ENCODE data around the gene RRAD.
"Not testable (repeated sequence)": the region's sequence is repeated elsewhere in the genome, so short reads cannot be mapped to it uniquely, and the experiment has no call there.

The RRAD gene

DNA sequence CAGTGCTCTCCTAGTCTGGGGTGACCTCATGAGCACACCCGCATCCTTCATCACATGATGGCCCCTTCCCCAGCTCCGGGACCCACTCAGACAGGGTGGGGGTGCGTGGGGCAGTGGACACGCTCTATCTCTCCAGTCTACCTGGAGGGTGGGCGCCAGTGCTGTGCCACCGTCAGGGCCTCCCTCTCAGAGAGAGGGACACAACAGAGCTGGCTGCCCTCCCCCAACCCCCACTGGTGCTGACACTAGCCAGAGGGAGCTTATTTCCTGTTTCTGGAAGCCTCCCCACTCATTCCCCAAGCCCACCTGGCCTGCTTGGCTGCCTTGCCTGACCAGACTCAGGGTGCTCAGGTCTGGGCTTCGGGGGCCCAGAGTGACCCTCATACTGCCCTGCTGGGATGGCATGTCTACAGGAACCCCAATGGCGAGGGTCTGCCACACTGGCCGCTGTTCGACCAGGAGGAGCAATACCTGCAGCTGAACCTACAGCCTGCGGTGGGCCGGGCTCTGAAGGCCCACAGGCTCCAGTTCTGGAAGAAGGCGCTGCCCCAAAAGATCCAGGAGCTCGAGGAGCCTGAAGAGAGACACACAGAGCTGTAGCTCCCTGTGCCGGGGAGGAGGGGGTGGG, 18.2 kb upstream of the RRAD start:
- H3K79me2 ChIP-seq (ENCODE audit: control insufficient read depth, insufficient read depth, low read length, unreplicated experiment): no peaks in the 10 kb centered on the region
- no peaks in the 10 kb centered on the region; the same call in 1 of the 2 replicates for H3K36me3 ChIP-seq (ENCODE audit: insufficient read depth, low read length)
- no peak overlapping the region for H2AFZ ChIP-seq (ENCODE audit: low read length, unreplicated experiment)
- no peak overlapping the region for H3K4me3 ChIP-seq (ENCODE audit: low read depth, low read length)
- H3K27ac ChIP-seq (ENCODE audit: low read depth, low read length): no peak overlapping the region
- H3K27me3 ChIP-seq (ENCODE audit: insufficient read depth, low read length): no peaks in the 10 kb centered on the region; the same call in 1 of the 2 replicates
- no peaks in the 10 kb centered on the region for H3K4me1 ChIP-seq (ENCODE audit: control insufficient read depth, insufficient read depth, low read length, unreplicated experiment)

DNA sequence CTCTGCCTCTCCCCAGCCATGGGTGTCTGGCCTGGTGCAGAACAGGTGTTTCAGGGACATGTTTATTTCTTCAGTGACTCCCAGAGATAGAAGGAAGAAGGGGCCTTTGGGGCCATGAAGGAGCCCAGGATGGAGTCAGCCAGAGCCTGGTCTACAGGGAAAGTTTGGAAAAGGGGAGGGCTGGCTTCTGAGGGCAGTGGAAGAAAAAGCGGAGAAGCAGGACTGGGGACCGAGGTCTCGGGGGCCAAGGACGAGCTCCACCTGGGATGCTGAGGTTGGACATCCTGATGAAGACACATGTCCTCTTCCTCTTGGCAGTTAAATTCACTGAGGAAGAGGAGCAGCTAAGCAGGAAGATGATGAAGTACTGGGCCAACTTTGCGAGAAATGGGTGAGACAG, 17.6 kb upstream of the RRAD start:
- H3K79me2 ChIP-seq (ENCODE audit: control insufficient read depth, insufficient read depth, low read length, unreplicated experiment): no peaks in the 10 kb centered on the region
- H3K4me3 ChIP-seq (ENCODE audit: low read depth, low read length): no peak overlapping the region
- no peak overlapping the region for H3K27ac ChIP-seq (ENCODE audit: low read depth, low read length)
- H2AFZ ChIP-seq (ENCODE audit: low read length, unreplicated experiment): no peak overlapping the region
- H3K36me3 ChIP-seq (ENCODE audit: insufficient read depth, low read length): no peaks in the 10 kb centered on the region; the same call in 1 of the 2 replicates
- H3K4me1 ChIP-seq (ENCODE audit: control insufficient read depth, insufficient read depth, low read length, unreplicated experiment): no peaks in the 10 kb centered on the region
- no peaks in the 10 kb centered on the region for H3K27me3 ChIP-seq (ENCODE audit: insufficient read depth, low read length)

DNA sequence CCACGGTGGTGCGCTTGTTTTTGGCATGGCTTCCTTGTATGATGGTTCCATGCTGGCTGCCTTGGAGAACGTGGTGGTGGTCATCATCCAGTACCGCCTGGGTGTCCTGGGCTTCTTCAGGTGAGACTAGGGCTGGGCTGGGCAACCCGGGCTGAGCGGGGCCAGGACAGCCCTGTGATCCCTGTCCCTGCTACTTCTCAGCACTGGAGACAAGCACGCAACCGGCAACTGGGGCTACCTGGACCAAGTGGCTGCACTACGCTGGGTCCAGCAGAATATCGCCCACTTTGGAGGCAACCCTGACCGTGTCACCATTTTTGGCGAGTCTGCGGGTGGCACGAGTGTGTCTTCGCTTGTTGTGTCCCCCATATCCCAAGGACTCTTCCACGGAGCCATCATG, 14.9 kb upstream of the RRAD start:
- peaks cover 10% of the 10 kb centered on the region for H3K4me1 ChIP-seq (ENCODE audit: control insufficient read depth, insufficient read depth, low read length, unreplicated experiment)
- H2AFZ ChIP-seq (ENCODE audit: low read length, unreplicated experiment): no peak overlapping the region
- no peaks in the 10 kb centered on the region; the same call in 1 of the 2 replicates for H3K36me3 ChIP-seq (ENCODE audit: insufficient read depth, low read length)
- H3K27ac ChIP-seq (ENCODE audit: low read depth, low read length): no peak overlapping the region
- peaks cover 13% of the 10 kb centered on the region for H3K79me2 ChIP-seq (ENCODE audit: control insufficient read depth, insufficient read depth, low read length, unreplicated experiment)
- H3K27me3 ChIP-seq (ENCODE audit: insufficient read depth, low read length): no peaks in the 10 kb centered on the region
- no peak overlapping the region for H3K4me3 ChIP-seq (ENCODE audit: low read depth, low read length)

DNA sequence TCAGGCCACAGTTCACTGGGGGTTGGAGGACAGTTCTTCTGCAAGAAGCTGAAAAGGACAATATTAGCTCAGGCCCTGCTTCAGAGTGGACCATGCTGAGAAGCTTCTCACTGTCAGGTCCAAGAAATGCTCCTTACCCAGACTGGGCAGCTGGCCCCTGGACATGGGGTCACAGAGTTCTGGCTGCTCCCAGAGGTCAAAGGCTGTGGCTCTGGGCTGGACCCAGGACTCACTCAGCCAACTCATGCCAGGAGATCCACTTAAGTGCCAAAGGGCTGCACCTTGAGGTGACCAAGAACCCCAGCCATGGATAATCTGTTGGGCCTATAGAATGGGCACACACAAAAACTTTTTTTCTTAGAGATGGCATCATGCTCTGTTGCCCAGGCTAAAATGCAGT, 14.0 kb upstream of the RRAD start:
- H3K27ac ChIP-seq (ENCODE audit: low read depth, low read length): no peak overlapping the region
- H3K36me3 ChIP-seq (ENCODE audit: insufficient read depth, low read length): no peaks in the 10 kb centered on the region; the same call in 1 of the 2 replicates
- peaks cover 13% of the 10 kb centered on the region for H3K79me2 ChIP-seq (ENCODE audit: control insufficient read depth, insufficient read depth, low read length, unreplicated experiment)
- H2AFZ ChIP-seq (ENCODE audit: low read length, unreplicated experiment): no peak overlapping the region
- H3K27me3 ChIP-seq (ENCODE audit: insufficient read depth, low read length): no peaks in the 10 kb centered on the region
- H3K4me1 ChIP-seq (ENCODE audit: control insufficient read depth, insufficient read depth, low read length, unreplicated experiment): peaks cover 10% of the 10 kb centered on the region
- H3K4me3 ChIP-seq (ENCODE audit: low read depth, low read length): no peak overlapping the region

DNA sequence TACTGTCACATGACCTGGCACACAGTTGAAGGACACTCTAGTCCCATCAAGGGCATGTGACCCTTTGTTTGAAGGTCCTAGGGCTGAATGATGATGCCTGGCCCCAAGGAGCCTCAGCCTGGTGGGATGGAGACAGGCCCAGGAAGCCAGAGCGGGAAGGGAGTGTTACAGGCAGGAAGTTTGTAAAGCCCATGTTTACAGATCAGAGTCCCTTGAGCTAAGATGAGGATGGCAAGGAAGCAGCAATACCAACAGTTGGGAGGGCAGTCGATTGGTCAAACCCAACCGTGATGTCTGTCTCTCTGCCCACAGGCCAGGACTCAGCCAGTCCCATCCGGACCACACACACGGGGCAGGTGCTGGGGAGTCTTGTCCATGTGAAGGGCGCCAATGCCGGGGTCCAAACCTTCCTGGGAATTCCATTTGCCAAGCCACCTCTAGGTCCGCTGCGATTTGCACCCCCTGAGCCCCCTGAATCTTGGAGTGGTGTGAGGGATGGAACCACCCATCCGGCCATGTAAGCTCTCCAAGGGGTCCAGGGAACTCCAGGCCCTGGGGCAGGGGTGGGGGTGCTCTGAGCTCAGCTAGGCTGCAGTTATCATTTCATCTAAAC, 12.5 kb upstream of the RRAD start:
- no peak overlapping the region for H3K4me3 ChIP-seq (ENCODE audit: low read depth, low read length)
- no peaks in the 10 kb centered on the region; the same call in 1 of the 2 replicates for H3K36me3 ChIP-seq (ENCODE audit: insufficient read depth, low read length)
- H2AFZ ChIP-seq (ENCODE audit: low read length, unreplicated experiment): no peak overlapping the region
- H3K27ac ChIP-seq (ENCODE audit: low read depth, low read length): no peak overlapping the region
- peaks cover 18% of the 10 kb centered on the region for H3K79me2 ChIP-seq (ENCODE audit: control insufficient read depth, insufficient read depth, low read length, unreplicated experiment)
- H3K4me1 ChIP-seq (ENCODE audit: control insufficient read depth, insufficient read depth, low read length, unreplicated experiment): peaks cover 10% of the 10 kb centered on the region
- H3K27me3 ChIP-seq (ENCODE audit: insufficient read depth, low read length): no peaks in the 10 kb centered on the region

DNA sequence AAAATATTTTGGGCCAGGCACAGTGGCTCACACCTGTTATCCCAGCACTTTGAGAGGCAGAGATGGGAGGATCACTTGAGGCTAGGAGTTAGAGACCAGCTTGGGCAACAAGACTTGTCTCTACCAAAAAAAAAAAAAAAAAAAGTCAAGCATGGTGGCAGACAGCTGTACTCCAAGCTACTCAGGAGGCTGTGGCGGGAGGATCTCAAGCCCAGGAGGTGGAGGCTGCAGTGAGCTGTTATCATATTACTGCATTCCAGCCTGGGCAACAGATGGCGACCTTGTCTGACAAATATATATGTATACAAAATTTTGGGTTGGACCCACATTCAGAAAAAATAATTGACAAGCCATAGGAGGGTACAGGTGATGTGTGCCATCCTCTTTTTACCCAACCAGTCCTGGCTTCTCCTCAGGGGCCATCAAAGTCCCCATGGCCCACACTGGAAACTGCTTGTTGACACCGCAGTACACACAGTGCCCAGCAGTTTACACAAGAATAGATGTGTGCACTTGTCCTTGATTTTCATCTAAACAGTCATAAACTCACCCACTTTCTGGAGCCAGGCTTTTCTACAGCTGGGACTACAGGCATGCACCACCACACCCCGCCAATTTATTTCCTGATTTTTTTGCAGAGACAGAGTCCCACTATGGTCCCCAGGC, 11.7 kb upstream of the RRAD start:
- Histone ChIP-seq H3K27ac (ENCODE audit: low read depth, low read length) (no peak overlapping the region), H3K36me3 (ENCODE audit: insufficient read depth, low read length) (no peaks in the 10 kb centered on the region; the same call in 1 of the 2 replicates), H3K4me1 (ENCODE audit: control insufficient read depth, insufficient read depth, low read length, unreplicated experiment) (peaks cover 10% of the 10 kb centered on the region), H2AFZ (ENCODE audit: low read length, unreplicated experiment) (no peak overlapping the region), H3K4me3 (ENCODE audit: low read depth, low read length) (no peak overlapping the region; the same call in 1 of the 2 replicates), H3K79me2 (ENCODE audit: control insufficient read depth, insufficient read depth, low read length, unreplicated experiment) (peaks cover 18% of the 10 kb centered on the region), H3K27me3 (ENCODE audit: insufficient read depth, low read length) (no peaks in the 10 kb centered on the region)

DNA sequence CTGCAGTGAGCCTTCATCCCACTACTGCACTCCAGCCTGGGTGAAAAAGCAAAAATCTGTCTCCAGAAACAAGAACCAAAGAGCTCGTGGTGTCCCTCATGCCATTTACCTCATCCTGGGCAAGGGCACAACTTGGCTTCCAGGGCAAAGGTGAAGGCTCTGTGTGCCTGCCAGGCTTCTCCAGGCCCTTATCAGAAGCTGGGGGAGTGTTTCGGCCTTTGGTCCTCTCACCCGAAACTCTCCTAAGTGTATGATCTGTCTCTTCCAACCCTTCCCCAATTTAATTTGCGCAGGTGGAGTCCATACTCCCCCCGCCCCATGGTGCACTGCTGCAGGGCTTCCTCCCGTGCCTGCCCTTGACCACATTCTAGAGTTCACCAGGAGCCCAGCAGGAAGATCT, 11.1 kb upstream of the RRAD start:
- H3K36me3 ChIP-seq (ENCODE audit: insufficient read depth, low read length): no peaks in the 10 kb centered on the region
- no peak overlapping the region for H2AFZ ChIP-seq (ENCODE audit: low read length, unreplicated experiment)
- peaks cover 18% of the 10 kb centered on the region for H3K79me2 ChIP-seq (ENCODE audit: control insufficient read depth, insufficient read depth, low read length, unreplicated experiment)
- peak overlapping the region; percentile 98 for H3K4me3 ChIP-seq (ENCODE audit: low read depth, low read length)
- H3K27ac ChIP-seq (ENCODE audit: low read depth, low read length): no peak overlapping the region
- H3K27me3 ChIP-seq (ENCODE audit: insufficient read depth, low read length): no peaks in the 10 kb centered on the region
- peaks cover 10% of the 10 kb centered on the region for H3K4me1 ChIP-seq (ENCODE audit: control insufficient read depth, insufficient read depth, low read length, unreplicated experiment)

DNA sequence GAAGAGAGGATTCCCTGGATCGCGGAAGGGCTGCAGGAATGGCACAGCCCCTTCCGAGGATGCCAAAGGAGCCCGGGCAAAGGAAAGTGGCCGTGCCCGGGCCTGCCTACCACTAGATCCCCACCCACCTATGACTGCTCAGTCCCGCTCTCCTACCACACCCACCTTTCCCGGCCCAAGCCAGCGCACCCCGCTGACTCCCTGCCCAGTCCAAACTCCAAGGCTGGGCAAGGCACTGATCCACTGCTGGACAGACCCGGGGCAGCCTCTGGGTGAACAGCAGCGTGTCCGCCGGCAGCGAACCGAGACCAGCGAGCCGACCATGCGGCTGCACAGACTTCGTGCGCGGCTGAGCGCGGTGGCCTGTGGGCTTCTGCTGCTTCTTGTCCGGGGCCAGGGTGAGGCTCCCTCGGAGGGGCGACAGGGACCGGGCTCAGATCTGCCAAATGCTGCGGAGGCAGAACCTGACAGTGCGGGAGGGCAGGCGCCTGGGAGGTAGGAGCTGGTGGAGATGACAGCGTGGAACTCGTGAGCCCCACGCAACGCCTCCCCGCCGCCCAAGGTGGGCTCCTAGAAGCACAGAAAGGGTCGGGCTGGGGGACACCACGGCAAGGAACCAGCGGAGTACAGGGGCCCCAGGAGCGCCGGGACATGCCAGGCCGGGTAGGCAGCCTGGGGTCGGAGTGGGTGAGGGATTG, 10.1 kb upstream of the RRAD start, which contains the start of gene CES2:
Gene CES2 (plus strand): TSS at position 203 of the 698 bp plus-strand sequence. CDS start 120 bp downstream, at position 323.
- Histone ChIP-seq H3K79me2 (ENCODE audit: control insufficient read depth, insufficient read depth, low read length, unreplicated experiment) (peaks cover 18% of the 10 kb centered on the region), H3K4me3 (ENCODE audit: low read depth, low read length) (peak within 1 kb of the TSS; percentile 98), H3K36me3 (ENCODE audit: insufficient read depth, low read length) (no peaks in the 10 kb centered on the region), H3K27me3 (ENCODE audit: insufficient read depth, low read length) (no peaks in the 10 kb centered on the region), H3K4me1 (ENCODE audit: control insufficient read depth, insufficient read depth, low read length, unreplicated experiment) (peaks cover 10% of the 10 kb centered on the region), H2AFZ (ENCODE audit: low read length, unreplicated experiment) (peak within 1 kb of the TSS; percentile 78), H3K27ac (ENCODE audit: low read depth, low read length) (peak within 1 kb of the TSS; percentile 44; the same call in 1 of the 2 replicates)

DNA sequence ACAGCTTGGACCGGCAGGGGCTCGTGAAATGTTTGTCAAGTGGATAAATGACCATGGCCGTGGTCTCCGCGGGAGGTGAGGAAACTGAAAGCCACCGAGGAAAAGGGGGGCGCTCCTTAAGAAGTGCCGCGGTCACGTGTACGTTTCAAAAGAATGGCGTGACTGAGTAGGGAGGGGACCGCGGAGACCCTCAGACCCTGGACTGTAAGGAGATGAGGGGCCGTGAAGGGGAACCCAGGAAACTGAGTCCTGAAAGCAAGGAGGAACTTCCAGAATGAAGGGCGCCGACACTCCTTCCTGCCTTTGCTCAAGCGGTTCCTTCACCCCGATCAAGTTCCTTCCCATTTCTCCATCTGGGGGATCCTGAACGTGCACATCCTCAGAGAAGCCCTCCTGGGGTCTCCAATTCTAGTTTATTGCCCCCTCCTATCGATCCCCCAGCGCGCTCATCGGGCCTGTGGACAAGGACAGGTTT, 9.5 kb upstream of the RRAD start:
- peak overlapping the region; percentile 98 for H3K4me3 ChIP-seq (ENCODE audit: low read depth, low read length)
- peaks cover 10% of the 10 kb centered on the region for H3K4me1 ChIP-seq (ENCODE audit: control insufficient read depth, insufficient read depth, low read length, unreplicated experiment)
- peak overlapping the region; percentile 44; the same call in 1 of the 2 replicates for H3K27ac ChIP-seq (ENCODE audit: low read depth, low read length)
- peaks cover 18% of the 10 kb centered on the region for H3K79me2 ChIP-seq (ENCODE audit: control insufficient read depth, insufficient read depth, low read length, unreplicated experiment)
- H3K27me3 ChIP-seq (ENCODE audit: insufficient read depth, low read length); H3K36me3 ChIP-seq (ENCODE audit: insufficient read depth, low read length): not testable (repeated sequence)
- peak overlapping the region; percentile 78 for H2AFZ ChIP-seq (ENCODE audit: low read length, unreplicated experiment)

DNA sequence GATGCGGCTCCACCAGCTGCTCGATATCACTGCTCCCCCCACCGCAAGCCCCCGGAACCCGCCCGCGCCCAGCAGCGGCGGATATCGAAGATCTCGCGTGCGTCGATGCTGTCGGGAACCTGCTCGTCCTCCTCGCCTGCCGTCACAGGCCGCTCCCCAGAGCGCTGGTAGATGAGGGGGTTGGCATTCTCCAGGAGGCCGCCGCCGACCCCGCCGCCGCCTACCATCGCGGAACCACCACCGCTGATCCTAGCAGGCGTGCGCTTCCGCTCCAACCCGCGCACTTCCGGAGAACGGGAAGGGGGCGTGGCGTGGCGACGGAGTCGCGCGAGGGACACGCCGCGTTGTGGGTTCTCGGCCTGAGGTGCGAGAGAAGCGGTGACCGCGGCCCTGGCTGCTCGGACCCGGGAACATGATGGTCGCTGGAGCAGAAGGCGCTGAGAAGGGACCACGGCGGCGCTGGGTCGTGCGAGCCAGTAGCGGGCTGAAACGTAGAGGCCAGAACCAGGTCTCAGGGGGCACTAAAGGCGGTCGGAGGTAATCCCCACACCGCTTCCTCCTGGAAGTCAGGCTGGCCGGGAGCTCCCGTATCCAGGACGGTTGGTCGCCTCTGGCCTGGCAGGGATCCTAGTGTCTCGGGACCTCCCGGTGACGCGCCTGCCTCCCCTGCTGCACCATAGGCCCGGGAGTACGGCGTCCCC, 9.0 kb upstream of the RRAD start, which contains the start of gene CIAO2B:
Gene CIAO2B (minus strand): TSS at position 265 of the 701 bp plus-strand sequence. CDS start 38 bp downstream, at position 227.
- Histone ChIP-seq H3K36me3 (ENCODE audit: insufficient read depth, low read length) (no peaks in the 10 kb centered on the region), H3K4me1 (ENCODE audit: control insufficient read depth, insufficient read depth, low read length, unreplicated experiment) (peaks cover 10% of the 10 kb centered on the region), H3K27me3 (ENCODE audit: insufficient read depth, low read length) (no peaks in the 10 kb centered on the region), H2AFZ (ENCODE audit: low read length, unreplicated experiment) (peak within 1 kb of the TSS; percentile 78), H3K27ac (ENCODE audit: low read depth, low read length) (peak within 1 kb of the TSS; percentile 44; the same call in 1 of the 2 replicates), H3K79me2 (ENCODE audit: control insufficient read depth, insufficient read depth, low read length, unreplicated experiment) (peaks cover 18% of the 10 kb centered on the region), H3K4me3 (ENCODE audit: low read depth, low read length) (peak within 1 kb of the TSS; percentile 98)

All from ACC112 (cell line).